DMS79 treated with DMSO at 0.1 percent for 48 hours (cell line): ENCODE results near the gene TCEAL3.
"Not testable (repeated sequence)": the region's sequence is repeated elsewhere in the genome, so short reads cannot be mapped to it uniquely, and the experiment has no call there.

ENCODE experiments used
- DNase-seq: peaks from one replicate; lab custom pipeline; 2025; lab: John Stamatoyannopoulos, UW

Gene TCEAL3

GRCh38 chrX:103626855-103627254 is 19.1 kb downstream of the TCEAL3 start:
- no peak for DNase-seq

- DNase-seq = peak; percentile 48
Observed at GRCh38 chrX:103628386-103629317, 20.9 kb downstream of the TCEAL3 start, which contains the start of gene TCEAL1. Gene TCEAL1, plus strand, starts transcription at chrX:103628975. Its CDS starts 942 bp downstream, at chrX:103629917.

- peak; percentile 34 for DNase-seq
Observed at GRCh38 chrX:103629318-103630170, 21.8 kb downstream of the TCEAL3 start.

GRCh38 chrX:103630171-103630511 is 22.4 kb downstream of the TCEAL3 start:
- DNase-seq = no peak

GRCh38 chrX:103631145-103631544 is 23.4 kb downstream of the TCEAL3 start:
- no peak for DNase-seq

- no peak for DNase-seq
Observed at GRCh38 chrX:103635436-103635835, 27.7 kb downstream of the TCEAL3 start.

- DNase-seq = no peak
Observed at GRCh38 chrX:103637604-103638338, 30.0 kb downstream of the TCEAL3 start.

GRCh38 chrX:103638479-103639346 is 30.9 kb downstream of the TCEAL3 start:
- DNase-seq = peak; percentile 8

- no peak for DNase-seq
Observed at GRCh38 chrX:103640401-103641155, 32.8 kb downstream of the TCEAL3 start.

- DNase-seq = no peak
Observed at GRCh38 chrX:103644125-103644524, 36.4 kb downstream of the TCEAL3 start.

GRCh38 chrX:103647630-103648029 is 39.9 kb downstream of the TCEAL3 start:
- no peak for DNase-seq

- no peak for DNase-seq
Observed at GRCh38 chrX:103651151-103651773, 43.5 kb downstream of the TCEAL3 start.

GRCh38 chrX:103655230-103656000 is 47.7 kb downstream of the TCEAL3 start:
- DNase-seq = not testable (repeated sequence)

GRCh38 chrX:103656617-103657016 is 48.9 kb downstream of the TCEAL3 start:
- no peak for DNase-seq

GRCh38 chrX:103657066-103657465 is 49.3 kb downstream of the TCEAL3 start:
- DNase-seq = not testable (repeated sequence)

GRCh38 chrX:103658681-103659433 is 51.1 kb downstream of the TCEAL3 start:
- DNase-seq = no peak

- not testable (repeated sequence) for DNase-seq
Observed at GRCh38 chrX:103659460-103659859, 51.7 kb downstream of the TCEAL3 start.
